Measurements from ENCODE around the gene PTPRE.

GRCh38 chr10:127935071-127935561, 28.2 kb downstream of the PTPRE start:
- TF ChIP-seq, protein P1, sequence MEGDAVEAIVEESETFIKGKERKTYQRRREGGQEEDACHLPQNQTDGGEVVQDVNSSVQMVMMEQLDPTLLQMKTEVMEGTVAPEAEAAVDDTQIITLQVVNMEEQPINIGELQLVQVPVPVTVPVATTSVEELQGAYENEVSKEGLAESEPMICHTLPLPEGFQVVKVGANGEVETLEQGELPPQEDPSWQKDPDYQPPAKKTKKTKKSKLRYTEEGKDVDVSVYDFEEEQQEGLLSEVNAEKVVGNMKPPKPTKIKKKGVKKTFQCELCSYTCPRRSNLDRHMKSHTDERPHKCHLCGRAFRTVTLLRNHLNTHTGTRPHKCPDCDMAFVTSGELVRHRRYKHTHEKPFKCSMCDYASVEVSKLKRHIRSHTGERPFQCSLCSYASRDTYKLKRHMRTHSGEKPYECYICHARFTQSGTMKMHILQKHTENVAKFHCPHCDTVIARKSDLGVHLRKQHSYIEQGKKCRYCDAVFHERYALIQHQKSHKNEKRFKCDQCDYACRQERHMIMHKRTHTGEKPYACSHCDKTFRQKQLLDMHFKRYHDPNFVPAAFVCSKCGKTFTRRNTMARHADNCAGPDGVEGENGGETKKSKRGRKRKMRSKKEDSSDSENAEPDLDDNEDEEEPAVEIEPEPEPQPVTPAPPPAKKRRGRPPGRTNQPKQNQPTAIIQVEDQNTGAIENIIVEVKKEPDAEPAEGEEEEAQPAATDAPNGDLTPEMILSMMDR (IDR thresholded peaks at IDR 0.05), result no peak
- TF ChIP-seq POLR2A (IDR thresholded peaks at IDR 0.05) (no peak), POLR2AphosphoS5 (IDR thresholded peaks at IDR 0.05) (no peak), EP300 (IDR thresholded peaks at IDR 0.05) (no peak)

Data from upper lobe of left lung (tissue), 4 donors.